GM18858 (cell line): Measurements from ENCODE around the gene FAM186B.

Source experiments
- ATAC-seq: cut with Tn5 transposase; IDR thresholded peaks from one replicate; pipeline ENCODE4 v1.9.1; 2021; ENCODE audit not compliant: unreplicated experiment

Gene FAM186B

GRCh38 chr12:49553512-49554088, 51.8 kb downstream of the FAM186B start:
- ATAC-seq, result no peak

- no peak for ATAC-seq
Observed at GRCh38 chr12:49552899-49553298, 52.5 kb downstream of the FAM186B start.

DNA sequence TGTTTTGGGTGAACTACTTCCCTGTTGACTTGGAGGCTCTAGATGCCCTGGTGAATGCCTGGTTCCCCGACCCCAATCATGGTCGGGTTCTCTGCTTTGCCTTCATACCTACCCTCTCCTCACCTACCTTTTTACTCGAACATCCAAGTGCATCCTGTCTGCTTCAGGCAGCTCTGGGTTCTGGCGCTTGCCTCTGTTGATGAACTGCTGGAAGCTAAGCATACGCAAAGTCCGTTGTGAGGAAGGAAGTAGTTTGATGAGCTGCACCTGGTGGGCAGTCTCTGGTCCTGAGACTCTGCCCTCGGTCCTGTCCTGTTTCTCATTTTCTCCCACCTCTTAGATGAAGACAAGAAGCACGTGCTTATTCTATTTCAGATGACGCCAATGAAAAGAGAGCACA, 53.0 kb downstream of the FAM186B start:
- ATAC-seq, result no peak

- ATAC-seq, result no peak
Observed at GRCh38 chr12:49552014-49552413, 53.4 kb downstream of the FAM186B start.

GRCh38 chr12:49550693-49551252, 54.7 kb downstream of the FAM186B start:
- no peak for ATAC-seq

DNA sequence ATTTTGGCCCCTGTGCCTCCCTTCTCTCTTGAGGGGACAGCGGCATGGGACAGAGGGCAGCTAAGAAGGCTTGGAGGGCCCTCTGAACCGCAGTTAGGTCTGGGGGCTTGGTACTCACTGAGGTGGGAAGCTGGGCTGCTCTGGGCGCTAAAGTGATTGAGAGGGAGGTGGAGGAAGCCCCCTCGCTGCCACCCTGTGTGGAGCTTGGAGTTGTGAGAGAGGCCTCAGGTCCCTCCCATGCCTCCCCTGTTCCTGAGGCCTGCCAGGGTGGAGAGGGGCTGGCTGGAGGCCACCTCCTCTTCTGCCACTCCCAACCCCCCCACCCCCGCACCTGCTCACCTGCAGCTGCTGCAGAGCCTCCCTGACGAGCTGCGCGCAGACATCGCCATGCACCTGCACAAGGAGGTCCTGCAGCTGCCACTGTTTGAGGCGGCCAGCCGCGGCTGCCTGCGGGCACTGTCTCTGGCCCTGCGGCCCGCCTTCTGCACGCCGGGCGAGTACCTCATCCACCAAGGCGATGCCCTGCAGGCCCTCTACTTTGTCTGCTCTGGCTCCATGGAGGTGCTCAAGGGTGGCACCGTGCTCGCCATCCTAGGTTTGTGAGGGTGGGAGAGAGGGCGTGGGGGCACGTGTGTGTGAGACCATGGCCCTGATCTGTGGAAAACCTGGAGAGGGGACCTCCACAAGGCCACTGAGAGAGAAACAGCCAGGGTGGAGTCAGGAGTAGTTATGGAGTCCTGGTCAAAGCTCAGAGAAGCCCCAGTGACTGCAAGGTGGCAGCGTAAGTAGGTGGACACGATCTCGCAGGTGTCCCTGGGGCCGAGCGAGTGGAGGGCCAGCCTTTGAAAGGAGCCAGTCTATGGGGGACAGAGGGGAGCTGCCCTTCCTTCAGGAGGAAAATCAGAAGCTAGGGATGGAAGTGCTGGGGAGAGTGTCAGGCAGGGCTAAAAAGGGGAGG, 55.4 kb downstream of the FAM186B start:
- no peak for ATAC-seq

- ATAC-seq, result no peak
Observed at GRCh38 chr12:49548822-49549648, 56.4 kb downstream of the FAM186B start.

GRCh38 chr12:49548481-49548821, 57.0 kb downstream of the FAM186B start:
- ATAC-seq, result no peak

DNA sequence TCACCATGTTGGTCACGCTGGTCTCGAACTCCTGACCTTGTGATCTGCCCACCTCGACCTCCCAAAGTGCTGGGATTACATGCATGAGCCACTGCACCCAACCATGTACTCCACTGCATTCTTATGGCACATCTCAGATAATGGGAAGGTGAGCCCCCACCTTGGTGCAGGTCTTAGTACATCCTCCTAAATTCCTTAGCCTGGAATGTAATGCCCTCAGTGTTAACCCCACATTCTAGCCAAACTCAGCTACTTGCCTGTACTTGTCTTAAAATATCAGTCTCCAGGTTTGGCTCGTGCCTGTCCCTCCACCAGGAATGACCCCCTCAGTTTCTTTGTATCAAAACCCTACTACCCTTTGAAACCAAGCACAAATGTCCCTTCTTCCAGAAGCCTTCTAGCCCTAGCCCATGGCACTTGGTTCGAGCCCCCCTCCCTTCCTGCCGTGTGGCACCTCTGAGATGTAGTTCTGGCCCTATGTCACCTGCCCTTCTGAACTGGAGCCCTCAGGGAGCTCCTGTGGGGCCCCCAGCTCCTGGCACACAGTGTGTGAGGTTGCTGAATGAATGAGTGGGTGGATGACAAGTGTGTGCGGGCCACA, 58.2 kb downstream of the FAM186B start:
- ATAC-seq, result no peak

- no peak for ATAC-seq
Observed at GRCh38 chr12:49546481-49546880, 59.0 kb downstream of the FAM186B start.

GRCh38 chr12:49545815-49546214, 59.6 kb downstream of the FAM186B start:
- ATAC-seq, result no peak

DNA sequence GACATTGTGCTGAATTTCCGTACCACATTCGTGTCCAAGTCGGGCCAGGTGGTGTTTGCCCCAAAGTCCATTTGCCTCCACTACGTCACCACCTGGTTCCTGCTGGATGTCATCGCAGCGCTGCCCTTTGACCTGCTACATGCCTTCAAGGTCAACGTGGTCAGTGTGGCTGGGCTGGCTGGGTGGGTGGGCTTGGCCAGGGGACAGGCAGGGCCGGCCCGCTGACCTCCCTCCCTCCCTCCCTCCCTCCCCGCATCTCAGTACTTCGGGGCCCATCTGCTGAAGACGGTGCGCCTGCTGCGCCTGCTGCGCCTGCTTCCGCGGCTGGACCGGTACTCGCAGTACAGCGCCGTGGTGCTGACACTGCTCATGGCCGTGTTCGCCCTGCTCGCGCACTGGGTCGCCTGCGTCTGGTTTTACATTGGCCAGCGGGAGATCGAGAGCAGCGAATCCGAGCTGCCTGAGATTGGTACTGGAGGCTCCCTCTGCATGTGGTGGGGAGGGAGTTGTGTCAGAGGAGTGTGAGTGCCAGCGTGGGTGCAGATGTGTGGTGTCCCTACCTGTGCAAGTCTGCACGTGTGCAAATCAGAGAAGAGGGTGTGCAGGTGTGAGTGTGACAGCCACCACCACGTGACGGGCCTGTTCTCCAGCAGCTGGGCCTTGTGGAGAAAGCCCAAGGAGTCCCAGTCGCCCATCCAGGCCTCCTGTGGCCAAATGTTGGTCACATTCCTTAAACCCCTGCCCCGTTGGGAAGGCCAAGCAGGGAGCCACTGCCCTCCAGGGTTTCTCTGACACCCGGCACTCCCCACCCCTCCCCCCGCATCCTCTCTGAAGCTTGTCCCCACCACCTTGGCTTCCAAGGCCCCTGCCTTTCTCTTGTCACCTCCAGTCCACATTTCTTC, 61.3 kb downstream of the FAM186B start:
- ATAC-seq, result no peak

DNA sequence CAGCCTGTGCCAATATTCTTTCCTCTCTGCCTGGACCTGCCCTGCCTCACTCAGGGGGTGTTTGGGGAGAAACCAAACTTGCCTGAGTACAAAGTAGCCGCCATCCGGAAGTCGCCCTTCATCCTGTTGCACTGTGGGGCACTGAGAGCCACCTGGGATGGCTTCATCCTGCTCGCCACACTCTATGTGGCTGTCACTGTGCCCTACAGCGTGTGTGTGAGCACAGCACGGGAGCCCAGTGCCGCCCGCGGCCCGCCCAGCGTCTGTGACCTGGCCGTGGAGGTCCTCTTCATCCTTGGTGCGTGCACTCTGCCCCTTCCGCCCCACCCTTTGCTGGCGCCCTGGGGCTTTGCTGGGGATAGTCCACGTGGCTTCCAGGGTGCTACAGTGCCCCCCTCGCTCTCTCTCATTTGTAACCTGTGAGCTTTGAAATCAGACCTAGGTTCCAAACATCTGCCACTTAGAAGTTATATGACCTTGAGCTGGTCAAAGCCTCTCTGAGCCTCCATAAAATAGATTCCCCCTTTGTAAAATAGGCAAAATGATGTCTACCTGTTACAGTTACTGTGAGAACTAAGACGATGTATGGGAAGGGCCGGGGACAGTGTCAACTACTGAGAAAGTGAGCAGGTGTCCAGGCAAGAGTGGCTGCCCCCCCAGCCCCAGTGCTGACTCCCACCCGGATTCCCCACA, 62.1 kb downstream of the FAM186B start:
- no peak for ATAC-seq

DNA sequence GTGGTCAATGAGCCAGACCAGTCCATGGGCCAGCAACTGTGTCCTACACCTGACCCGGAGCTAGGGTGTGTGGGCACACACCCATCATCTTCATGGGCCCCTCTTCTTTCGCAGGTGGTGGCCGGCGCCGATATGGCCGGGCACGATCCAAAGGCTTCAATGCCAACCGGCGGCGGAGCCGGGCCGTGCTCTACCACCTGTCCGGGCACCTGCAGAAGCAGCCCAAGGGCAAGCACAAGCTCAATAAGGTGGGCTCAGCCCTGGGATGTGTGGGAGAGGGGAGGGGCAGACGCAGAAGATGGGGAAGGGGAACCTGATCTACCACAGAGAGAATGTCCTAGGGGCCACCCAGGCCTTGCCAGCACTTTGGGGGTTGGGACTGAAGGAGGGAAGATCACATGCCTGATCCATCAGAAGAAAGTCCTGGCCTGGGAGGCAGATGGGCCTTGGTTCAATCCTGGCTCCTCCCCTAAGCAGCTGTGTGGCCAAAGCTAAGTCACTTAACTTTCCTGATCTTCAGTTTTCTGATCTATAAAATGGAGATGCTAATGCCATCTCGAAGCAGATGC, 62.8 kb downstream of the FAM186B start:
- no peak for ATAC-seq

- no peak for ATAC-seq
Observed at GRCh38 chr12:49541911-49542505, 63.4 kb downstream of the FAM186B start.

GRCh38 chr12:49541140-49541861, 64.1 kb downstream of the FAM186B start:
- ATAC-seq, result no peak

DNA sequence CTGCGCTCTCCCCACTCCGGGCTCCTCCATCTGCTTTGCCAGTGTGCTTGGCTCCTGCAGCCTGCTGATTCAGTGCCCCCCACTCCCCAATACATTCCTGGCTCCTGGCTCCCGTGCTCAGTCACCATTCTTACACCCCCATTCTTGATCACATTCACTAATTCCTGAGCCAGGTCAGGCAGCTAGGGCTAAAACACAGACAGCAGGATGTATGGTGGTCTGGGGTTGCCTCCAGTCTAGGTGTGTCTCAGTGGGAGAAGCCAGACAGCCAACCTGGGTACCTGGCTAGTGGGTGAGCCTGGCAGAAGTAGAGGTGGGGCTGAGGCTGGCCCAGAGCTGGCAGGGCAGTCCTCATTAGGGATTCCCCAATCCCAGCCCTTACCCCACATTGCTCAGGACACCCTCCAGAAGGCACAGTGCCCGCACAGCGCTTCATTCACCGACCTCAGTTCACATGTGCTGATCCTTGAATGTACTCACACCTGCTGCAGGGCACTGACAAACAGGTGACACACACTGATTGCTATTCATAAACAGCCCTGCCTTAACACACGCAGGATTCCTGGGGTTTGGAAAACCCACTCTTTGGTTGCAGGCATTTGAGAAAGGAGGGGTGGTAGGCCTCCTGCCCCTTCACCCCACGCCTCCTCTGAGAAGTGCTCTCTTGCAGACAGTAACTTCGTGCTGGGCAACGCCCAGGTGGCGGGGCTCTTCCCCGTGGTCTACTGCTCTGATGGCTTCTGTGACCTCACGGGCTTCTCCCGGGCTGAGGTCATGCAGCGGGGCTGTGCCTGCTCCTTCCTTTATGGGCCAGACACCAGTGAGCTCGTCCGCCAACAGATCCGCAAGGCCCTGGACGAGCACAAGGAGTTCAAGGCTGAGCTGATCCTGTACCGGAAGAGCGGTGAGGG, 65.0 kb downstream of the FAM186B start:
- ATAC-seq, result no peak
